Upper lobe of left lung (tissue), 6 donors: ENCODE data around the gene ADCY7. TPM values are rescaled to one million over a fixed set of nuclear protein-coding genes. Genes with fewer than 3 reads are reported as not detected.

Experiments used
- ATAC-seq, 2 donors: fragments of 200-7000 bp; cut with Tn5 transposase; one replicate each; pipeline ENCODE4 v1.9.1; 2022; ENCODE audit warnings: mild to moderate bottlenecking in 2 of 2, moderate library complexity in 2 of 2; ENCODE audit not compliant: low FRiP score in 2 of 2
- DNase-seq, 2 donors: peaks; one replicate each; pipeline ENCODE4 v3.0.0-alpha.2; 2019 to 2020
- H3K27ac ChIP-seq, 4 donors: fragments of 200-600 bp; sonication (generic); one replicate each; pipeline ENCODE4 v1.5.1; 2016 to 2019
- H3K27me3 ChIP-seq, 4 donors: fragments of 200-600 bp; sonication (generic); one replicate each; pipeline ENCODE4 v1.5.1; 2017 to 2019
- H3K36me3 ChIP-seq, 4 donors: fragments of 200-600 bp; sonication (generic); one replicate each; pipeline ENCODE4 v1.5.1; 2016 to 2019
- H3K4me1 ChIP-seq, 4 donors: fragments of 200-600 bp; sonication (generic); one replicate each; pipeline ENCODE4 v1.5.1; 2018 to 2019
- H3K4me3 ChIP-seq, 4 donors: fragments of 200-600 bp; sonication (generic); one replicate each; pipeline ENCODE4 v1.5.1; 2017 to 2019; ENCODE audit warnings: mild to moderate bottlenecking in 2 of 4, moderate library complexity in 1 of 4
- H3K9me3 ChIP-seq, 4 donors: fragments of 200-600 bp; sonication (generic); one replicate each; pipeline ENCODE4 v1.5.1; 2018 to 2019
- CTCF ChIP-seq, 6 experiments: fragments of 450-650 bp in 4 of 6; fragments of 200-600 bp in 2 of 6; sonication (generic) in 2 of 6; IDR thresholded peaks; one replicate each; pipeline ENCODE4 v1.5.1; 2016 to 2019; ENCODE audit warnings: antibody characterized with exemption in 6 of 6
- EP300 ChIP-seq, 4 donors: sonication (generic); formaldehyde crosslinking; IDR thresholded peaks; one replicate each; pipeline ENCODE4 v1.5.1; 2017; ENCODE audit warnings: antibody characterized with exemption in 4 of 4, control low read depth in 2 of 4
- POLR2A ChIP-seq, 4 donors: fragments of 450-650 bp; IDR thresholded peaks; one replicate each; pipeline ENCODE4 v1.5.1; 2016 to 2017; ENCODE audit warnings: antibody characterized with exemption in 4 of 4, mild to moderate bottlenecking in 2 of 4
- POLR2AphosphoS5 ChIP-seq, 2 donors: sonication (generic); formaldehyde crosslinking; IDR thresholded peaks; one replicate each; pipeline ENCODE4 v1.5.1; 2017; ENCODE audit warnings: antibody characterized with exemption in 2 of 2
- WGBS, 2 donors: methylation state at CpG; one replicate each; pipeline ENCODE4 v1.1.5; 2017 to 2018; 5-methylcytosine and 5-hydroxymethylcytosine counted together
- total RNA-seq, 6 donors: library from RNA; depleted of rRNA in 4 of 6; stranded (reverse); fragments of >200 nt in 4 of 6; gene quantifications; one replicate each; pipeline versions ENCODE4 v1.1.0 to v1.2.1, GENCODE V29; 2016 to 2021
- donor health status: DM: no; HTN: no; CAD: no; lungs with moderate emphysema.
- donor health status: DM: no; HTN: yes; CAD: no; lungs with severe emphysema.

The ADCY7 gene
- total RNA-seq, 6 donors from 2014 or later = 46.9 to 177 (median 101) TPM

GRCh38 chr16:50303605-50304466 is 37.5 kb downstream of the ADCY7 start:
- H3K4me3 ChIP-seq = no peak overlapping the region
- 55 to 70% methylated on average over 4 to 30 of the region's 33 CpGs for WGBS, 2 donors
- DNase-seq (peak; percentile 73 to 79), ATAC-seq (peak in 1 of 2 donors; percentile 60)
- peaks cover 0 to 51% (median 13%) of the 10 kb centered on the region in 4 donors for H3K36me3 ChIP-seq
- H3K4me1 ChIP-seq = peaks cover 8 to 33% (median 21%) of the 10 kb centered on the region in 4 donors
- TF ChIP-seq POLR2A (IDR thresholded peaks at IDR 0.05) (peak in 1 of 4 donors; percentile 11), CTCF (IDR thresholded peaks at IDR 0.05) (no peak)
- no peaks in the 10 kb centered on the region for H3K27me3 ChIP-seq
- H3K9me3 ChIP-seq = no peaks in the 10 kb centered on the region
- H3K27ac ChIP-seq = peak overlapping the region; percentile 57 to 76 (median 61)

GRCh38 chr16:50304467-50305440 is 38.4 kb downstream of the ADCY7 start:
- H3K4me1 ChIP-seq = peaks cover 8 to 36% (median 22%) of the 10 kb centered on the region in 4 donors
- H3K36me3 ChIP-seq = peaks cover 0 to 41% (median 10%) of the 10 kb centered on the region in 4 donors
- no peak overlapping the region for H3K4me3 ChIP-seq
- H3K27me3 ChIP-seq = no peaks in the 10 kb centered on the region
- H3K9me3 ChIP-seq = no peaks in the 10 kb centered on the region
- peak overlapping the region in 3 of 4 donors; percentile 60 to 76 (median 62) for H3K27ac ChIP-seq
- ATAC-seq (no peak), DNase-seq (peak; percentile 20 to 77)
- 89 to 96% methylated on average over 11 to 25 of the region's 25 CpGs for WGBS, 2 donors
- TF ChIP-seq CTCF (IDR thresholded peaks at IDR 0.05) (no peak), POLR2A (IDR thresholded peaks at IDR 0.05) (no peak), EP300 (IDR thresholded peaks at IDR 0.05) (no peak), POLR2AphosphoS5 (IDR thresholded peaks at IDR 0.05) (no peak)

GRCh38 chr16:50305441-50306061 is 39.2 kb downstream of the ADCY7 start:
- no peaks in the 10 kb centered on the region for H3K27me3 ChIP-seq
- ATAC-seq (no peak), DNase-seq (peak; percentile 18 to 72)
- no peak overlapping the region for H3K27ac ChIP-seq
- H3K4me3 ChIP-seq = no peak overlapping the region
- H3K9me3 ChIP-seq = no peaks in the 10 kb centered on the region
- H3K36me3 ChIP-seq = peaks cover 0 to 36% (median 7%) of the 10 kb centered on the region in 4 donors
- peaks cover 8 to 39% (median 22%) of the 10 kb centered on the region in 4 donors for H3K4me1 ChIP-seq
- TF ChIP-seq POLR2A (IDR thresholded peaks at IDR 0.05) (no peak), EP300 (IDR thresholded peaks at IDR 0.05) (no peak), CTCF (IDR thresholded peaks at IDR 0.05) (no peak), POLR2AphosphoS5 (IDR thresholded peaks at IDR 0.05) (no peak)
- 91 to 93% methylated on average over 13 to 20 of the region's 21 CpGs for WGBS, 2 donors

- no peak for ATAC-seq
- Histone ChIP-seq H3K27ac (no peak overlapping the region), H3K9me3 (no peaks in the 10 kb centered on the region), H3K4me1 (peaks cover 8 to 38% (median 22%) of the 10 kb centered on the region in 4 donors), H3K36me3 (peaks cover 0 to 30% (median 3%) of the 10 kb centered on the region in 4 donors), H3K4me3 (no peak overlapping the region), H3K27me3 (no peaks in the 10 kb centered on the region)
- no peak for DNase-seq
- WGBS, 2 donors = 81% methylated on average over 5 to 9 of the region's 9 CpGs
- TF ChIP-seq EP300 (IDR thresholded peaks at IDR 0.05) (no peak), POLR2AphosphoS5 (IDR thresholded peaks at IDR 0.05) (no peak), POLR2A (IDR thresholded peaks at IDR 0.05) (no peak), CTCF (IDR thresholded peaks at IDR 0.05) (no peak)
These were observed 39.9 kb downstream of the ADCY7 start for GRCh38 chr16:50306287-50306686.
